RWPE1 (cell line): ENCODE measurements around the gene LY6G5B.
A peak's percentile ranks its signal among the peaks of the same experiment; 100 is the strongest.

Source experiments
- CTCF ChIA-PET: fragments of 350-600 bp; sonication (Branson Sonifier 250); formaldehyde crosslinking; extraction: SDS; loops from one replicate; lab custom pipeline; 2021; lab: Yijun Ruan, JAX
- POLR2A ChIA-PET: fragments of 400-600 bp; formaldehyde crosslinking; extraction: SDS; loops from one replicate; lab custom pipeline; 2020; ENCODE audit warnings: antibody characterized with exemption; ENCODE audit not compliant: low non-redundant PET; lab: Yijun Ruan, JAX
- DNase-seq: peaks from one replicate; pipeline ENCODE4 v3.0.0; 2012; ENCODE audit warnings: low spot score
- H3K27ac ChIP-seq: fragments of 450-650 bp; 2 replicates; pipeline ENCODE4 v1.5.1; 2017
- CTCF ChIP-seq: fragments of 450-650 bp; conservative IDR thresholded peaks from 2 replicates; pipeline ENCODE4 v1.5.1; 2017; ENCODE audit warnings: low read depth, mild to moderate bottlenecking

LY6G5B gene

GRCh38 chr6:31717499-31718222, 47.9 kb downstream of the LY6G5B start:
- POLR2A ChIA-PET = no interaction called here
- CTCF ChIA-PET = interaction anchor here (0.6 kb wide), 4 partner anchors 12 to 219 kb away, joined by 3 to 4 read pairs (median 3); no protein-coding TSS in a partner anchor
- no peak overlapping the region for H3K27ac ChIP-seq
- DNase-seq = no peak
- 0 out of 2 replicates have a peak, but pooled peaks have one; percentile 15 for TF ChIP-seq CTCF

DNA sequence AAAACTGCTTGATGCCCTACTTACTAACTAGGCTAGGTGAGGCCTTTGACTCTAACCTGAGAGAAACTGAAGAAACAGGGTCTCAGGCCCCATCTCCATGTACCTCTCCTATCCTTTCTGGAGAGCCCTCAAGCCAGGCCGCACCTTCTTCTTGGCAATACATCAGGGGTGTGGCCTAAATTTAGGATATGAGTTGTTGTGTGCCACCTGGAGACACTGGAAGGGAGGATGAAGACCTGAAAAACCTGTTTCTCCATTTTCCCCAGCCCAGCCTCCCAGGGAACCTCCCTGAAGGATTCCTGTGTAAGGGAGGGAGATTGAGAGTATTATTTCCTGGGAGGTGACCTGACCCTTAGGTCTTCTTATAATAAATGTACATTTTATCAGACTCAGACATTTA, 48.5 kb downstream of the LY6G5B start:
- no peak overlapping the region for H3K27ac ChIP-seq
- TF ChIP-seq CTCF = no peak
- POLR2A ChIA-PET = no interaction called here
- CTCF ChIA-PET = no interaction called here
- DNase-seq = peak; percentile 95

- no peak overlapping the region for H3K27ac ChIP-seq
- ChIA-PET CTCF (no interaction called here), POLR2A (no interaction called here)
- DNase-seq = no peak
- TF ChIP-seq CTCF = no peak
These were observed 49.2 kb downstream of the LY6G5B start for GRCh38 chr6:31719001-31719400.

- CTCF ChIA-PET = interaction anchor here (0.5 kb wide), 1 partner anchor 21 kb away, joined by 4 read pairs; no protein-coding TSS in a partner anchor
- H3K27ac ChIP-seq = no peak overlapping the region
- peak; percentile 63 for DNase-seq
- no peak for TF ChIP-seq CTCF
- POLR2A ChIA-PET = no interaction called here
These were observed 50.5 kb downstream of the LY6G5B start for GRCh38 chr6:31720196-31720770.

DNA sequence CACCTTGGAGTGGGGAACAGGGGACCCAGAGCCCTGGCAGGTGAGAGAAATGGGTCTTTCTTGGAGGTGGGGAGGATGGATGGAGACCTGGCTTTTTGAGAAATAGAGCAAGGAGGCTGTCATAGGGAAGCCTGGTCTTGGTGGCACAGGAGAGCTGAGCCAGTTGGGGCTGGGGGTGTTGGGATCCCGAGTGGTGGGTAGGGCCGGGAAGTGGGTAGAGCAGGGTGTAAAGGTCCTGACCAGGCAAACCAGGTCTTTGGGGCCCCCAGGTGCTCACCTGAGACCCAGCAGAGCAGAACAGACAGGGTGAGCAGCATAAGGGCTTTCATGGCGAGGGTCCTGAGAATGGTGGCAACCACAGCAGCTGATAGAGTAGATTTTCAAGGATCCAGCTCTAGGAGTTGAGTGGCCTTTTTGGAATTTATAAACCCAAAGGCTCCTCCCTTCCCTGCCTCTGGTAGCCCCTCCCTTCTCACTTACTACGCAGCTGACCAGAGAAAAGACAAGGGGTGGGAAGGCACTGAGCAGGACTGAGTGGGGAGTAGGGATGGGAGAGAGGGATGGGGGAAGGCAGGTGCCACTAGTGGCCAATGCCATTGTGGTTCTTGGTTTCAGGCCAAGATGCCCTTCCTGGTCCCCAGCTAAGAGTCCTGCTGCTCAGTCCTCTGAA, 51.7 kb downstream of the LY6G5B start, which contains the start of gene LY6G6C:
LY6G6C (minus strand) TSS at position 396 of the 670 bp plus-strand sequence; CDS start at position 329, 67 bp downstream.
- no peak for TF ChIP-seq CTCF
- no peak within 1 kb of the TSS for H3K27ac ChIP-seq
- DNase-seq = no peak
- POLR2A ChIA-PET = no interaction called here
- CTCF ChIA-PET = interaction anchor here (0.9 to 1.5 kb wide), 3 partner anchors 9 to 48 kb away, joined by 3 to 5 read pairs (median 3); no protein-coding TSS in a partner anchor

DNA sequence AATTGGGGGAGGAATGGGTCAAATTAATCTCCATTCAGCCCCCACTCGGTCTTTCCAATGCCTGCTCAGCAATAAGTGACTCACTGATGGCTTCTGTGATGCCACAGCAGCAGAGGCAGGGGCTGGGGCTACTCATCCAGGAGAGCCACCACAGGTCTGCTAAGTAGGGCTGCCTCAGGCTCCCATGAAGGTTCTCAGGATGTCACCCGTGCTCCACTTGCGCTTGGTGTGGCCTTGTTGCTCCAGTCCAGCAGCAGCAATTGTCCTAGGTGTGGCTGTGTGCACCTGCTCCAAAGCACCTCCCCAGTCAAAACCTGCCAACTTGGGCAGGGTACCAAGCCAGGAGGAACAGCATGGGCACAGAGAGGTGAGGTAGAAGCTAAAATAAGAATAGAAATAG, 52.4 kb downstream of the LY6G5B start:
- CTCF ChIA-PET = interaction anchor here (0.9 to 1.5 kb wide), 3 partner anchors 10 to 48 kb away, joined by 3 to 5 read pairs (median 3); no protein-coding TSS in a partner anchor
- POLR2A ChIA-PET = no interaction called here
- no peak for DNase-seq
- no peak for TF ChIP-seq CTCF
- H3K27ac ChIP-seq = no peak overlapping the region
